ENCODE results near the gene MTMR2.
"Not testable (repeated sequence)": the region's sequence is repeated elsewhere in the genome, so short reads cannot be mapped to it uniquely, and the experiment has no call there.

The MTMR2 gene

DNA sequence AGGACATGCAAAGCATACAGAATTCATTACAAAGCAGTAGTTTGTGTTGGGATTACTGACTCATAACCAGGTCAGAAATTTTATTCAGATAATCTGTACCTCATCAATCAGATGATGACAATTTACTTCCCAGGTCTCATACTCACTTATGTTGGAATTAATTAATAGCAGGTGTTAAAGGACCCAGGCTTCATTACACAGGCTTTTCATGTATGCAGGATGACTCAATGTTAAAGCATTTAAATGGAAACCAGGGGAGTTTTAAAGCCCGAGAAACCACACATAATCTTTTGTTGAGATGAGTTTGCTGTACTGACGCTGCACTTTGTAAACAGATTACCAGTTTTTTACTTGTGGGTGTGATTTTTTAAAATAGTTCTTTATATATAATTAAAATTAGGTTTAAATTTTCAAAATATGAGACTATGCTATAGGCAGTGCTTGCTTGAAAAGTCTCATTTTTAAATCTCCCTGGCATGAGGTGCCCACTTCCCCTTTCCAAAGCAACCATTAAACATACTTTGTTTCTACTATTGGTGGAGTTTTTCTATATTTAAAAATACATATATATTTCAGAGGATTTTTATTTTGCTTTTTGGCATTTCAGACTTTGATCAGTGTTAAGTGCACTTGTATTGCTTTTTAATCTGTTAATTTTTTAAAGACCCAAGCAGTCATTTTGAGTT is 92.6 kb downstream of the MTMR2 start:
- in situ Hi-C loops (cut with HindIII; ENCODE audit: low sequenced_read_pairs): loop anchor here (25.0 kb wide), 1 partner anchor 556 kb away; the partner anchor contains the start of genes CCDC82 and JRKL

DNA sequence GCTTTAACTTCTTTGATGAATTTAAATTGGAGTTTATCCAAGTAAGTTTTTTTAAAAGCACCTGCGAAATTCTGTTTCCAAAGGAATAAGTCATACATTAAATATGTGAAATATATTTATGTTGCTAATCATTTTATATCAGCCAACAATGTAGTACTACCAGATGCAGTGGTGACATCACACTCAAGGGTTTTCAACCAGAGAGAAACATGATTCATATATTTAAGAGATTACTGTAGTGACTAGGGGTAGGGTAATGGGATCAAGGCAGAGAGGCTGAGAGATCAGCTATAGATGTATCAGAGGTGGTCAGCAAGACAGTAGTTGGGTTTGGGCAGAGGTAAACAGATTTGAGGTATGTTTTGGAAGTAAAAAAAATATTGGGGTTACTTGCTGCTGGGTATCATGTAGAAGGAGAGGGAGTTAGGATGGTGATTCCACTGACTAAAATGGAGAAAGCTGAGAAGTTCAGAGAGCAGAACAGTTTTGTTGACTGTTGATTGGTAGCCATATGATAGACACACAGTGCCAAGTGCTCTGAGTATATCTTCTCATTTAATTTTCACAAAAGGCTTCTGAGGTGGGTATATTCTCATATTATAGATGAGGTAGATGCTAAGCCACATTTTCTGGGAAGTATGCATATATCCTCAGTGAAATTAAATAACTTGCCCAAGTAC is 94.2 kb downstream of the MTMR2 start:
- in situ Hi-C loops (cut with HindIII; ENCODE audit: low sequenced_read_pairs): loop anchor here (25.0 kb wide), 1 partner anchor 558 kb away; the partner anchor contains the start of genes CCDC82 and JRKL

GRCh38 chr11:95827696-95828095 is 96.2 kb downstream of the MTMR2 start:
- in situ Hi-C loops (cut with HindIII; ENCODE audit: low sequenced_read_pairs): loop anchor here (25.0 kb wide), 1 partner anchor 560 kb away; the partner anchor contains the start of genes CCDC82 and JRKL

GRCh38 chr11:95821640-95822039 is 102.3 kb downstream of the MTMR2 start:
- in situ Hi-C loops (cut with HindIII; ENCODE audit: low sequenced_read_pairs): no loop called here

GRCh38 chr11:95816037-95816436 is 107.9 kb downstream of the MTMR2 start:
- in situ Hi-C loops (cut with HindIII; ENCODE audit: low sequenced_read_pairs): no loop called here

- in situ Hi-C loops (cut with HindIII; ENCODE audit: low sequenced_read_pairs): not testable (repeated sequence)
Measured at GRCh38 chr11:95811052-95811451, 112.9 kb downstream of the MTMR2 start.

GRCh38 chr11:95806464-95806863 is 117.4 kb downstream of the MTMR2 start:
- in situ Hi-C loops (cut with HindIII; ENCODE audit: low sequenced_read_pairs): not testable (repeated sequence)

DNA sequence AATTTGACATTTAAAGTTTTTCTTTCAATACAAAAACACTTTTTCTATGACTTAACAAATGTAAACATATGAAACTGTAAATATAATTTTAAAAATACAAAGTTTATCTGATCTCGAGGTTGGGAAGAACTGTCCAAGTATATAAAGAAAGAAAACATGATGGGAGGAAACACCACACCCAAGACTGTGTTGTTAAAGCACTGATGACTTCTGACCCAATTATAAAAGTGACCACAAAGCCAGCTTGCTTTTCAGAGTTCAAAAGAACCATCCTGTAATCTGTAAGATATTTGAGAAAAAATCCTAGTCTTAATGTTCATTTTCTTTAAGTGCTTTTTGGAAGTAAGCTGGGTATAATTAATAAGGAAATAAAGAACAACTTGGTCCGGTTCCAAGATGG is 118.0 kb downstream of the MTMR2 start:
- in situ Hi-C loops (cut with HindIII; ENCODE audit: low sequenced_read_pairs): no loop called here

DNA sequence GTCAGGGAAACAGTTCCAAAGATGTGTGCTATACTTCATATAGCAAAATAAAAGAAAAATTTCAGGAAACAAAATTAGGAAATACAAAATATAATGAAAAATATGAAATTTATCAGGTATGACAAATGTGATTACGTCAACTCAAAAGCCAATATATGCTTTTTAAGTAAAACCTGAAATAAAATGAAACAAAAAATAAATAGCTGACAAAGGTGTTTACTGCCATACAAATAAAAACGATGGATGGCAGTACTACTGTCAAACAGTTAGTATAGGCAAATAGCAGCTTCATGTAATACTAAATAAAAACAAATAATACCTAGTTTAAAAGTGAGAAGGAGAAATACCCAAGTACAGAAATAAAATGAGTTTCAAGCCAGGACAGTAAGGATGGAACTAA is 119.9 kb downstream of the MTMR2 start:
- in situ Hi-C loops (cut with HindIII; ENCODE audit: low sequenced_read_pairs): no loop called here

GRCh38 chr11:95802806-95803205 is 121.1 kb downstream of the MTMR2 start:
- in situ Hi-C loops (cut with HindIII; ENCODE audit: low sequenced_read_pairs): no loop called here

DNA sequence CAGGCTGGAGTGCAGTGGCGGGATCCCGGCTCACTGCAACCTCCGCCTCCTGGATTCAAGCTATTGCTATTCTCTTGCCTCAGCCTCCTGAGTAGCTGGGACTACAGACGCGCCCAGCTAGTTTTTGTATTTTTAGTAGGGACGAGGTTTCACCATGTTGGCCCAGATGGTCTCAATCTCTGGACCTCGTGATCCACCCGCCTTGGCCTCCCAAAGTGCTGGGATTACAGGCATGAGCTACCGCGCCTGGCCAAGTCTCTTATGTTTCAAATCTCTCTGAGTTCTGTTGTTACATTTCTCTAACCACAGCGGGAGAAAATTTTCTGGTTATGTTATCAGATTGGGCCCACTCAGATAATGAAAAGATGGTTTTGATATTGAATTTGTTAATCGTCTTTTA is 123.5 kb downstream of the MTMR2 start:
- in situ Hi-C loops (cut with HindIII; ENCODE audit: low sequenced_read_pairs): no loop called here

DNA sequence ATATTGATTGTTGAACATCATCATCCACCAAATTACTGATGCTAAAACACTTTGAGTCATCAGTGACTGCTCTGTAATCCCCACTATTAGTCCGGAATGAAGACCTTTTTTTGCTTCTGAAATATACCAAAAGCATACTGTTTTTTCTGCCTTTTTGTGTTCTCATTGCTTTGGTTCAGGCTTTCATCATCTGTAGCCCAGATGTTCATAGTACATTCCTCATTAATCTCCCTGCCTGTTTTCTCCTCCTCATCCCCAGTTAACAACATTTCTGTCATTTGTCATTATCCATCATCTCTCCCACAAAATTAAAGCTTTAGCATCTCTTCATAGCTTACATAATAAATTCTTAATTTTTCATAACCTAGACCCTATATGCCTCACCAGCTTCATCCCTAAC is 124.4 kb downstream of the MTMR2 start:
- in situ Hi-C loops (cut with HindIII; ENCODE audit: low sequenced_read_pairs): no loop called here

DNA sequence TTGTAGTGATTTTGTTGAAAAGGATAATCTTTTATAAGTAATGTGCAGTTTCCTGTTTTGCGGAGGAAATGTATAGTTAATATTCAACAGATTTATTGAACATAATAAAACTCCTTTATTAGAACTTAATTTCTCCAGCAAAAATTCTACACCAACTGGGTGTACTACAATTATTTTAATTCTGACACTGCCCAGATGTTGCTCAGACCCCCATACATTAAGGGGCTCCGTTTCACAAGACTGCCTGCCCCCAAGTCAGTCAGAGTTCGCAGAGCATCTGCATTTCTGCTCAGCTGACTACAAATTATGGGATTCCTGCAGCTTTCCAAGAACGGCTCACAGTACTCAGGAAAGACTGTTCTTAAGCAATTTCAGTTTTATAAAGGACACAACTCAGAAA is 127.4 kb downstream of the MTMR2 start:
- in situ Hi-C loops (cut with HindIII; ENCODE audit: low sequenced_read_pairs): no loop called here

GRCh38 chr11:95795627-95796295 is 128.1 kb downstream of the MTMR2 start:
- in situ Hi-C loops (cut with HindIII; ENCODE audit: low sequenced_read_pairs): no loop called here

- in situ Hi-C loops (cut with HindIII; ENCODE audit: low sequenced_read_pairs): no loop called here
Measured at GRCh38 chr11:95794086-95794485, 129.8 kb downstream of the MTMR2 start.

- in situ Hi-C loops (cut with HindIII; ENCODE audit: low sequenced_read_pairs): no loop called here
Measured at GRCh38 chr11:95793116-95793515, 130.8 kb downstream of the MTMR2 start.

- in situ Hi-C loops (cut with HindIII; ENCODE audit: low sequenced_read_pairs): no loop called here
Measured at GRCh38 chr11:95792700-95793099, 131.2 kb downstream of the MTMR2 start.

- in situ Hi-C loops (cut with HindIII; ENCODE audit: low sequenced_read_pairs): no loop called here
Measured at GRCh38 chr11:95792200-95792599, 131.7 kb downstream of the MTMR2 start.

GRCh38 chr11:95791709-95792033 is 132.2 kb downstream of the MTMR2 start:
- in situ Hi-C loops (cut with HindIII; ENCODE audit: low sequenced_read_pairs): no loop called here

GRCh38 chr11:95790933-95791708 is 132.8 kb downstream of the MTMR2 start:
- in situ Hi-C loops (cut with HindIII; ENCODE audit: low sequenced_read_pairs): no loop called here
